GM12878 (cell line): Measurements from ENCODE around the gene FANCD2.
"Not testable (repeated sequence)": the region's sequence is repeated elsewhere in the genome, so short reads cannot be mapped to it uniquely, and the experiment has no call there.

Experiments used
- SMAD5 ChIP-seq: IDR thresholded peaks from 2 replicates; pipeline ENCODE4 v1.6.1; 2016; ENCODE audit warnings: antibody characterized with exemption, low read depth
- SP1 ChIP-seq: IDR thresholded peaks from one replicate; pipeline ENCODE4 v1.6.1; 2011; ENCODE audit warnings: low read depth, low read length
- TF ChIP-seq, protein P1 (sequence below): IDR thresholded peaks from 2 replicates; pipeline ENCODE4 v1.6.1; 2012; ENCODE audit warnings: low read depth, low read length, improper control_type of control experiment

DNA sequence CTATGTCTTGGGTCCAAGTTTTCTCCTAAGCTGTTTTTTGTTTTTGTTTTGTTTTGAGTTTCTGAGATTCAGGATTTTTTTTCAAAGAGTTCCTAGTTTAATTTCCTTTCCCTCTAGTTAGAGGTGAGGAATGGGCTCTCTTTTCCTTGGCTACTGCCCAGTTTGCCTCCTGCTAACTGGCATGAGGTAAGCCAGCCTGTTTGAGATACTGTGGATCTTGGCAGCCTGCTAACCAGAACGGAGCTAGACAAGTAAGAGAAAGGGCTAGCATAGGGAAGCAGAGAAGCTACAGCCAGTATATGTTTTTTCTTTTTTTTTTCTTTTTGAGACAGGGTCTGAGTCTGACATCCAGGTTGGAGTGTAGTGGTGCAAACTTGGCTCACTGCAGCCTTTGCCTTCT, 64.5 kb downstream of the FANCD2 start:
- TF ChIP-seq SP1, SMAD5: not testable (repeated sequence)
- TF ChIP-seq, protein P1, sequence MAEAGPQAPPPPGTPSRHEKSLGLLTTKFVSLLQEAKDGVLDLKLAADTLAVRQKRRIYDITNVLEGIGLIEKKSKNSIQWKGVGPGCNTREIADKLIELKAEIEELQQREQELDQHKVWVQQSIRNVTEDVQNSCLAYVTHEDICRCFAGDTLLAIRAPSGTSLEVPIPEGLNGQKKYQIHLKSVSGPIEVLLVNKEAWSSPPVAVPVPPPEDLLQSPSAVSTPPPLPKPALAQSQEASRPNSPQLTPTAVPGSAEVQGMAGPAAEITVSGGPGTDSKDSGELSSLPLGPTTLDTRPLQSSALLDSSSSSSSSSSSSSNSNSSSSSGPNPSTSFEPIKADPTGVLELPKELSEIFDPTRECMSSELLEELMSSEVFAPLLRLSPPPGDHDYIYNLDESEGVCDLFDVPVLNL: not testable (repeated sequence)
